ENCODE results near the gene MUC13. TPM values are rescaled to one million over a fixed set of nuclear protein-coding genes. Genes with fewer than 3 reads are reported as not detected.

MUC13 gene
- total RNA-seq, 1 donor from 2014 or later: not detected

GRCh38 chr3:124896824-124897526, 37.6 kb downstream of the MUC13 start:
- no peak for DNase-seq

- peak; percentile 30 for DNase-seq
These were observed 38.8 kb downstream of the MUC13 start for GRCh38 chr3:124895756-124896155.

GRCh38 chr3:124893526-124893925, 41.0 kb downstream of the MUC13 start:
- DNase-seq: no peak

- DNase-seq: peak; percentile 34
These were observed 43.9 kb downstream of the MUC13 start for GRCh38 chr3:124890573-124891190.

GRCh38 chr3:124888482-124889441, 45.8 kb downstream of the MUC13 start:
- DNase-seq: no peak

- no peak for DNase-seq
These were observed 46.6 kb downstream of the MUC13 start for GRCh38 chr3:124887932-124888298.

- peak; percentile 83 for DNase-seq
These were observed 47.2 kb downstream of the MUC13 start, which contains the start of gene ITGB5 for GRCh38 chr3:124887177-124887931. TSS of gene ITGB5 (minus strand) at chr3:124887365. CDS start at chr3:124887000, 365 bp downstream.

- peak; percentile 45 for DNase-seq
These were observed 48.1 kb downstream of the MUC13 start for GRCh38 chr3:124886168-124887056.

GRCh38 chr3:124885466-124886167, 48.9 kb downstream of the MUC13 start:
- DNase-seq: peak; percentile 11

- DNase-seq: no peak
These were observed 50.0 kb downstream of the MUC13 start for GRCh38 chr3:124884474-124885101.

- no peak for DNase-seq
These were observed 50.6 kb downstream of the MUC13 start for GRCh38 chr3:124883766-124884473.

GRCh38 chr3:124882816-124883747, 51.5 kb downstream of the MUC13 start:
- no peak for DNase-seq

- DNase-seq: no peak
These were observed 52.4 kb downstream of the MUC13 start for GRCh38 chr3:124881976-124882697.

- peak; percentile 21 for DNase-seq
These were observed 55.2 kb downstream of the MUC13 start for GRCh38 chr3:124879337-124879680.

- peak; percentile 24 for DNase-seq
These were observed 55.8 kb downstream of the MUC13 start for GRCh38 chr3:124878561-124879336.

- DNase-seq: no peak
These were observed 56.9 kb downstream of the MUC13 start for GRCh38 chr3:124877674-124878073.

All from tongue (tissue), 2 donors.